Measurements from ENCODE around the gene DIO3.

The DIO3 gene

GRCh38 chr14:101583715-101584054, 22.4 kb downstream of the DIO3 start:
- Histone ChIP-seq H3K4me3 (ENCODE audit: low read depth in 1 of 2, low read length in 2 of 2) (no peak overlapping the region), H3K9me3 (ENCODE audit: insufficient read depth, low read length, severe bottlenecking) (no peaks in the 10 kb centered on the region), H3K27ac (ENCODE audit: low read length) (no peak overlapping the region), H3K4me2 (ENCODE audit: insufficient read depth, low read length) (no peak overlapping the region), H3K79me2 (ENCODE audit: insufficient read depth, low read length) (no peaks in the 10 kb centered on the region), H3K27me3 (ENCODE audit: insufficient read depth, low read length, poor library complexity) (peaks cover 9% of the 10 kb centered on the region), H4K20me1 (ENCODE audit: insufficient read depth, low read length) (0 out of 2 replicates have a peak, but pooled peaks cover 7% of the 10 kb centered on the region), H3K9ac (ENCODE audit: low read depth, low read length) (no peak overlapping the region), H3K4me1 (ENCODE audit: insufficient read depth, low read length) (no peaks in the 10 kb centered on the region), H2AFZ (ENCODE audit: low read depth, low read length) (no peak overlapping the region), H3K36me3 (ENCODE audit: insufficient read depth, low read length) (no peaks in the 10 kb centered on the region)
- ATAC-seq (ENCODE audit: insufficient read depth, low read depth): no peak
- TF ChIP-seq CTCF (IDR thresholded peaks at IDR 0.05; ENCODE audit: borderline replicate concordance, extremely low read depth, low read length, poor library complexity, severe bottlenecking) (no peak), EZH2 (IDR thresholded peaks at IDR 0.05; ENCODE audit: borderline replicate concordance, low read depth, low read length, severe bottlenecking) (no peak)
- DNase-seq: no peak

- Histone ChIP-seq H3K36me3 (ENCODE audit: insufficient read depth, low read length) (no peaks in the 10 kb centered on the region), H3K9ac (ENCODE audit: low read depth, low read length) (no peak overlapping the region), H3K27me3 (ENCODE audit: insufficient read depth, low read length, poor library complexity) (peaks cover 9% of the 10 kb centered on the region), H3K79me2 (ENCODE audit: insufficient read depth, low read length) (no peaks in the 10 kb centered on the region), H3K4me1 (ENCODE audit: insufficient read depth, low read length) (no peaks in the 10 kb centered on the region), H4K20me1 (ENCODE audit: insufficient read depth, low read length) (0 out of 2 replicates have a peak, but pooled peaks cover 2% of the 10 kb centered on the region), H3K4me2 (ENCODE audit: insufficient read depth, low read length) (no peak overlapping the region), H3K27ac (ENCODE audit: low read length) (no peak overlapping the region), H2AFZ (ENCODE audit: low read depth, low read length) (no peak overlapping the region), H3K4me3 (ENCODE audit: low read depth in 1 of 2, low read length in 2 of 2) (no peak overlapping the region), H3K9me3 (ENCODE audit: insufficient read depth, low read length, severe bottlenecking) (no peaks in the 10 kb centered on the region)
- no peak for DNase-seq
- ATAC-seq (ENCODE audit: insufficient read depth, low read depth): no peak
- TF ChIP-seq CTCF (IDR thresholded peaks at IDR 0.05; ENCODE audit: borderline replicate concordance, extremely low read depth, low read length, poor library complexity, severe bottlenecking): no peak
- TF ChIP-seq EZH2 (IDR thresholded peaks at IDR 0.05; ENCODE audit: borderline replicate concordance, low read depth, low read length, severe bottlenecking): no peak
Measured at GRCh38 chr14:101584055-101584859, 23.0 kb downstream of the DIO3 start.

- no peak overlapping the region for H3K27ac ChIP-seq (ENCODE audit: low read length)
- H3K4me2 ChIP-seq (ENCODE audit: insufficient read depth, low read length): no peak overlapping the region
- H2AFZ ChIP-seq (ENCODE audit: low read depth, low read length): no peak overlapping the region
- H3K27me3 ChIP-seq (ENCODE audit: insufficient read depth, low read length, poor library complexity): peaks cover 4% of the 10 kb centered on the region
- no peak for TF ChIP-seq CTCF (IDR thresholded peaks at IDR 0.05; ENCODE audit: borderline replicate concordance, extremely low read depth, low read length, poor library complexity, severe bottlenecking)
- no peak for TF ChIP-seq EZH2 (IDR thresholded peaks at IDR 0.05; ENCODE audit: borderline replicate concordance, low read depth, low read length, severe bottlenecking)
- no peaks in the 10 kb centered on the region for H3K4me1 ChIP-seq (ENCODE audit: insufficient read depth, low read length)
- DNase-seq (no peak), ATAC-seq (ENCODE audit: insufficient read depth, low read depth) (no peak)
- no peaks in the 10 kb centered on the region for H3K36me3 ChIP-seq (ENCODE audit: insufficient read depth, low read length)
- H3K4me3 ChIP-seq (ENCODE audit: low read depth in 1 of 2, low read length in 2 of 2): no peak overlapping the region
- no peaks in the 10 kb centered on the region for H4K20me1 ChIP-seq (ENCODE audit: insufficient read depth, low read length)
- H3K9ac ChIP-seq (ENCODE audit: low read depth, low read length): no peak overlapping the region
- H3K79me2 ChIP-seq (ENCODE audit: insufficient read depth, low read length): no peaks in the 10 kb centered on the region
- no peaks in the 10 kb centered on the region for H3K9me3 ChIP-seq (ENCODE audit: insufficient read depth, low read length, severe bottlenecking)
Measured at GRCh38 chr14:101585211-101585610, 23.9 kb downstream of the DIO3 start.

All from DND-41 (cell line).